Psoas muscle (tissue), 8 donors: ENCODE results near the gene XRCC1. TPM values are rescaled to one million over a fixed set of nuclear protein-coding genes. Genes with fewer than 3 reads are reported as not detected.

Source experiments
- ATAC-seq, 4 donors: fragments of 200-7000 bp; cut with Tn5 transposase; one replicate each; pipeline ENCODE4 v1.9.1; 2020; ENCODE audit warnings: moderate library complexity in 3 of 4, mild to moderate bottlenecking in 2 of 4
- DNase-seq, 2 donors: peaks; one replicate each; pipeline ENCODE4 v3.0.0-alpha.2; 2020
- H3K27ac ChIP-seq: fragments of 200-600 bp; one replicate; pipeline ENCODE4 v1.8.0; 2022
- H3K27me3 ChIP-seq, 3 donors: fragments of 200-600 bp in 1 of 3; one replicate each; pipeline versions ENCODE4 v1.6.1 to v1.8.0; 2013 to 2022; ENCODE audit warnings: low read length in 2 of 3, mild to moderate bottlenecking in 2 of 3, moderate library complexity in 1 of 3; ENCODE audit not compliant: insufficient read depth in 3 of 3
- H3K36me3 ChIP-seq, 2 donors: fragments of 200-600 bp in 1 of 2; one replicate each; pipeline versions ENCODE4 v1.6.1 to v1.8.0; 2013 to 2022; ENCODE audit warnings: low read depth in 1 of 2, mild to moderate bottlenecking in 1 of 2, moderate library complexity in 1 of 2; ENCODE audit not compliant: insufficient read depth in 1 of 2
- H3K4me1 ChIP-seq: fragments of 200-600 bp; one replicate; pipeline ENCODE4 v1.8.0; 2022
- H3K4me3 ChIP-seq: fragments of 200-600 bp; one replicate; pipeline ENCODE4 v1.8.0; 2022; ENCODE audit warnings: mild to moderate bottlenecking
- H3K9me3 ChIP-seq: fragments of 200-600 bp; one replicate; pipeline ENCODE4 v1.8.0; 2022
- CTCF ChIP-seq: fragments of 200-600 bp; IDR thresholded peaks from one replicate; pipeline ENCODE4 v1.8.0; 2022; ENCODE audit warnings: antibody characterized with exemption
- WGBS, 3 donors: extraction: QIAGEN DNeasy Blood & Tissue Kit; methylation state at CpG; one replicate each; pipeline versions ENCODE4 v1.1.6 to v1.1.7; 2013; 5-methylcytosine and 5-hydroxymethylcytosine counted together
- intact Hi-C, 2 donors: fragments of 100-400 bp; cut with DNase I; formaldehyde crosslinking; loops; one replicate each; pipeline versions ENCODE4 v1.11.0 to v1.14.2; 2022
- polyA plus RNA-seq, 3 donors: library from polyadenylated mRNA; stranded (reverse); fragments of 200-250 nt; gene quantifications; one replicate each; pipeline ENCODE4 v1.2.3, GENCODE V29; 2013
- total RNA-seq, 4 donors: library from RNA; stranded (reverse); fragmentation: NEBNext Ultra II Directional in 2 of 4; extraction: Animal tissue kit (Norgen Biotek cat#: 25700) in 2 of 4; gene quantifications; one replicate each; pipeline versions ENCODE4 v1.2.1 to v1.2.4, GENCODE V29; 2021 to 2023
- donor health status: healthy with polysubstance abuse.
- donor health status: DM: no; HTN: no; CAD: no; lungs with moderate emphysema.
- donor health status: Bipolar disorder and iron deficiency.
- donor health status: healthy.
- donor health status: DM: yes; HTN: yes; CAD: no.
- donor health status: DM: no; HTN: no; CAD: no.
- donor health status: DM: no; HTN: no; CAD: no.
- donor health status: DM: yes; HTN: yes; CAD: no.

The XRCC1 gene
- total and polyA plus RNA-seq, 7 donors, result 12.7 to 22.1 (median 14.1) TPM

- no peaks in the 10 kb centered on the region for H3K36me3 ChIP-seq
- H3K27ac ChIP-seq, result peak overlapping the region; percentile 75
- intact Hi-C loops, result loop anchor here (5.0 to 10.0 kb wide), 2 partner anchors 62 to 65 kb away; partner anchors contain the start of genes IRGQ (in 2 of the 2) and ZNF576 (in 2 of the 2)
- no peak for TF ChIP-seq CTCF
- DNase-seq (peak in 1 of 2 donors; percentile 78), ATAC-seq (peak in 2 of 4 donors; percentile 26 to 34)
- H3K4me1 ChIP-seq, result no peaks in the 10 kb centered on the region
- 1 to 2% (median 2%) methylated on average over 16 of the region's 16 CpGs for WGBS, 3 donors
- peak overlapping the region; percentile 76 for H3K4me3 ChIP-seq
- no peaks in the 10 kb centered on the region for H3K9me3 ChIP-seq
- H3K27me3 ChIP-seq, result no peaks in the 10 kb centered on the region
Measured at GRCh38 chr19:43532571-43532961, 42.8 kb downstream of the XRCC1 start.

- DNase-seq (peak; percentile 57 to 71), ATAC-seq (peak in 3 of 4 donors; percentile 15 to 36 (median 34))
- TF ChIP-seq CTCF, result no peak
- H3K4me3 ChIP-seq, result peak overlapping the region; percentile 94
- 12 to 24% (median 19%) methylated on average over 13 of the region's 13 CpGs for WGBS, 3 donors
- H3K9me3 ChIP-seq, result no peaks in the 10 kb centered on the region
- peak overlapping the region; percentile 82 for H3K27ac ChIP-seq
- H3K27me3 ChIP-seq, result no peaks in the 10 kb centered on the region
- H3K4me1 ChIP-seq, result peaks cover 14% of the 10 kb centered on the region
- intact Hi-C loops, result no loop called here
- H3K36me3 ChIP-seq, result no peaks in the 10 kb centered on the region
Measured at GRCh38 chr19:43527860-43528622, 47.3 kb downstream of the XRCC1 start.

- peak; percentile 87 to 90 for DNase-seq
- peak within 1 kb of the TSS; percentile 94 for H3K4me3 ChIP-seq
- H3K36me3 ChIP-seq, result no peaks in the 10 kb centered on the region
- WGBS, 3 donors, result 2% methylated on average over 44 to 54 of the region's 54 CpGs
- H3K4me1 ChIP-seq, result peaks cover 14% of the 10 kb centered on the region
- ATAC-seq, result peak; percentile 92 to 98 (median 96)
- H3K27me3 ChIP-seq, result no peaks in the 10 kb centered on the region
- no peaks in the 10 kb centered on the region for H3K9me3 ChIP-seq
- intact Hi-C loops, result no loop called here
- peak within 1 kb of the TSS; percentile 82 for H3K27ac ChIP-seq
- TF ChIP-seq CTCF, result no peak
Measured at GRCh38 chr19:43526884-43527859, 48.2 kb downstream of the XRCC1 start, which contains the start of gene ETHE1. Gene ETHE1, minus strand, starts transcription at chr19:43527201. Its CDS starts 24 bp downstream, at chr19:43527177.

GRCh38 chr19:43525836-43526771 is 49.2 kb downstream of the XRCC1 start:
- no peak for TF ChIP-seq CTCF
- ATAC-seq (peak in 3 of 4 donors; percentile 9 to 30 (median 21)), DNase-seq (peak in 1 of 2 donors; percentile 57)
- intact Hi-C loops, result no loop called here
- WGBS, 3 donors, result 10 to 14% (median 12%) methylated on average over 26 of the region's 26 CpGs
- H3K36me3 ChIP-seq, result no peaks in the 10 kb centered on the region
- H3K27me3 ChIP-seq, result no peaks in the 10 kb centered on the region
- peak overlapping the region; percentile 94 for H3K4me3 ChIP-seq
- no peaks in the 10 kb centered on the region for H3K9me3 ChIP-seq
- H3K27ac ChIP-seq, result peak overlapping the region; percentile 82
- H3K4me1 ChIP-seq, result peaks cover 14% of the 10 kb centered on the region
